ENCODE results near the gene SLC5A1.
A peak's percentile ranks its signal among the peaks of the same experiment; 100 is the strongest.

SLC5A1 gene

DNA sequence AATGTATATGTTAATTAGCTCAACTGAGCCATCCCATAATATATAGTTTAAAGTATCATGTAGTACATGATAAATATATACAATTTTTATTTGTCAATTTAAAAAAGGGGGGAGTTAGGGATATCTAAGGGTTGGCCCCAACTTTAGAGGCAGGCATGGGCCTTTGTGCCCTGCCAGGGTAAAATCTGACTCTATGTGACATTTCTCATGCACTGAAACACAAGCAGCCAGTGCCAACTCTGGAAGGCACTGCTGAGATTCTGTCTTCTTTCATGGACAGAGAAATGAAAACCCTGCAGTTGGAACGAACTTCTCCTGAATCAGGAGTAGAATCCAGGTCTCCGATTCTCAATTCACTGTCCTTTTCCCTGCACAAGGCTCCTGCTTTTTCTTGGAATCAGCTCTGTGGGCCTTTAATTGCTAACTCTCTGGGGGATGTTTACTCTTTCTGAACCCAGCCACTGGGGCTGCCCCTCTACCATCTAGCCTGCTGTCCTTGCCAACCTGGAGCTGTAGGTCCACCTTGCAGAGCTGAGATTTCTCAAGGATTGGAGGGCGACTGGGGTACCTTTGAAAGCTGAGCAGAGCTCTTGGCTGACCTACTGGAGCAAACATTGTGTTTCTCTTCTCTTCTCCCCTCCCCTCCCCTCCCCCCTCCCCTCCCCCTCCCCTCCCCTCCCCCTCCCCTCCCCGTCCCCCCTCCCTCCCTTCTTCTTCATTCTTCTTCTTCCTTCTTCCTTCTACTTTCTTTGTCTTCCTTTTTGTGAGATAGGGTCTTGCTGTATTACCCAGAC lies 26.7 kb downstream of the SLC5A1 start:
- no peak overlapping the region for H3K4me3 Mint-ChIP-seq
- no peak for ATAC-seq
- no peaks in the 10 kb centered on the region for H3K36me3 Mint-ChIP-seq
- no peak overlapping the region for H3K27ac Mint-ChIP-seq
- H3K9me3 Mint-ChIP-seq = no peaks in the 10 kb centered on the region
- DNase-seq (ENCODE audit: low spot score in 2 of 2) = no peak
- H3K4me1 Mint-ChIP-seq = no peaks in the 10 kb centered on the region

- Mint-ChIP-seq H3K36me3 (no peaks in the 10 kb centered on the region), H3K4me1 (no peaks in the 10 kb centered on the region), H3K4me3 (no peak overlapping the region), H3K9me3 (no peaks in the 10 kb centered on the region), H3K27ac (no peak overlapping the region)
- no peak for ATAC-seq
- no peak for DNase-seq (ENCODE audit: low spot score in 2 of 2)
Observed at GRCh38 chr22:32073262-32073661, 30.2 kb downstream of the SLC5A1 start.

- Mint-ChIP-seq H3K27ac (peak overlapping the region; percentile 12), H3K36me3 (no peaks in the 10 kb centered on the region), H3K4me3 (no peak overlapping the region), H3K4me1 (no peaks in the 10 kb centered on the region), H3K9me3 (no peaks in the 10 kb centered on the region)
- DNase-seq (ENCODE audit: low spot score in 2 of 2) = no peak
- ATAC-seq = no peak
Observed at GRCh38 chr22:32073823-32074380, 30.8 kb downstream of the SLC5A1 start.

- Mint-ChIP-seq H3K27ac (no peak overlapping the region), H3K36me3 (no peaks in the 10 kb centered on the region), H3K4me3 (no peak overlapping the region), H3K4me1 (no peaks in the 10 kb centered on the region), H3K9me3 (no peaks in the 10 kb centered on the region)
- ATAC-seq (no peak), DNase-seq (ENCODE audit: low spot score in 2 of 2) (no peak)
Observed at GRCh38 chr22:32075997-32076760, 33.1 kb downstream of the SLC5A1 start.

- DNase-seq (ENCODE audit: low spot score in 2 of 2) (no peak), ATAC-seq (no peak)
- Mint-ChIP-seq H3K9me3 (no peaks in the 10 kb centered on the region), H3K4me3 (no peak overlapping the region), H3K27ac (no peak overlapping the region), H3K4me1 (no peaks in the 10 kb centered on the region), H3K36me3 (no peaks in the 10 kb centered on the region)
Observed at GRCh38 chr22:32076761-32077084, 33.7 kb downstream of the SLC5A1 start.

DNA sequence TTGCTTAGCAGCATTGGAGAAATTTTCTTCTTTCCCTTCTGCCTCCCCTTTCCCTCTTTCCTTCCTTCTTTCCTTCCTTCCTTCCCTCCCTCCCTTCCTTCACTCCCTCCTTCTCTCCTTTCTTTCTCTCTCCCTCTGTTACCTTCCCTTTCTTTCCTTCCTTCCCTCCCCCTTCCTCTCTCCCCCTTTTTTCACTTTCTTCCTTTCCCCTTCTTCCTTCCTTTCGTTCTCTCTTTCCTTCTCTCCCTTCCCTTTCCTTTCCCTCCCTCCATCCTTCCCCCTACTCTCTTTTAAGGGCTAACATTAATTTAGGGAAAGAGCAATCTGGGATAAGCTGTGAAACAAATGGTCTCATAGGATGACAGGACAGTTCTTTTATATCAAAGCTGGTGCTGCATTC lies 34.1 kb downstream of the SLC5A1 start:
- DNase-seq (ENCODE audit: low spot score in 2 of 2) (no peak), ATAC-seq (no peak)
- H3K36me3 Mint-ChIP-seq = no peaks in the 10 kb centered on the region
- H3K9me3 Mint-ChIP-seq = no peaks in the 10 kb centered on the region
- H3K4me1 Mint-ChIP-seq = no peaks in the 10 kb centered on the region
- no peak overlapping the region for H3K27ac Mint-ChIP-seq
- no peak overlapping the region for H3K4me3 Mint-ChIP-seq

DNA sequence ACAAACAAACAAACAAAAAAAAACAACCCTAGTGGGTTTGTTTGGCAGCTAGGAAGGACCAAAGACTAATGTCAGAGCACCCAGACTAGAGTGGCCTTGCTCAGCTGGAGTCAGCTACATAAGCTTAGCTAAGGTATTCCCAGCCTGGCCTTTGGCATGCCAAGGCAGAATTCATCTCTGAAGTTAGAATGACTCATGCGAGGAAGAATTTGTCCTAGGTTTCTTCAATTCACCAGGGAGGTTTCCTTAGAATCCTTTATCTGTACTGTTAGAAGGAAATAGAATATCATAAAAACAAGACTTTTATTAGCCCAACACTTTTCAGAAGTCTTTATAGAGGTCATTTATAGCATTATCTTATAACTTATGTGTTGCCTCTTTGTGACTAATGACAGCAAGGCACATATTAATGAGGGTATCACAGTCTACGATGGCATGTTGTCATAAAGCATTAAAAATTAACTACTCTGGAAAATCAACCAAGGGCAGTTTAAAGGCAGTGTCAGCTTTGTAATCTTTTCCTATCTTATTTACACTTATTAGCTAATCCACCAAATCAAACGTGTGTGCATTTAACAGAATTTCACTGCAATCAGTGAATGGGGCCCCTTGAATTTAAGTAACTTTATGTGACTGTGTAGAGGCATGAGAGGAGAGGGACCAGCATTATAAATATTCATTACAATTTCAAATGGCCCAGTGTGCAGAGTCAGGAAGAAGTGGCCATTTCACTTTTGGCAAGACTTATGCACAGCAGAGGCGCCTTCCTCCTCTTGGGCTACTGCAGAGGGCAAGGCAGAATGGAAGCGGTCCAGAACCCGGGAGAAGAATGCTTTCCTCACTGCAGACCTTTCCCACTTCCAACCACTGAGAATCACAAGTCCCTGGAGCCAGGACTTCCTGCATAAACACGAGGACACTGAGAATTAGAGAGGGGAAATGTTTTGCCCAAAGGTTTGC lies 36.3 kb downstream of the SLC5A1 start:
- ATAC-seq (no peak), DNase-seq (ENCODE audit: low spot score in 2 of 2) (no peak)
- Mint-ChIP-seq H3K4me3 (no peak overlapping the region), H3K27ac (no peak overlapping the region), H3K36me3 (no peaks in the 10 kb centered on the region), H3K9me3 (no peaks in the 10 kb centered on the region), H3K4me1 (peaks cover 5% of the 10 kb centered on the region)

DNA sequence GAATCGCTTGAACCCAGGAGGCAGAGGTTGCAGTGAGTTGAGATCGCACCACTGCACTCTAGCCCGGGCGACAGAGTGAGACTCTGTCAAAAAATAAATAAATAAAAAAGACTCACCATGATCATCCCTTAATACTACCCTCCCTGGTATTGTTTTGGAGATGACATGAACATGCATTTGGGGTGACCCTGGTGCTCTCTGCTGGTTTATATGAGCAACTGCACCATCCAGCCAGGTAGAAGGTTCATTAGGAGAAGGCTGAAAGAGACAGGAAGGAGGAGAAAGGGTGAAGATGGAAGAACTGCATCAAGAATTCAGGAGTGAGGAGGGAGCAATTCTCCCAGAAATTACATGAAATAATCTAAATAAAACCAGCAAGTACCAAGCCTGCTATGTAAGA lies 37.8 kb downstream of the SLC5A1 start:
- DNase-seq (ENCODE audit: low spot score in 2 of 2) (no peak), ATAC-seq (peak; percentile 58)
- no peaks in the 10 kb centered on the region for H3K36me3 Mint-ChIP-seq
- H3K27ac Mint-ChIP-seq = no peak overlapping the region
- no peaks in the 10 kb centered on the region for H3K9me3 Mint-ChIP-seq
- no peak overlapping the region for H3K4me3 Mint-ChIP-seq
- H3K4me1 Mint-ChIP-seq = peaks cover 5% of the 10 kb centered on the region

GRCh38 chr22:32082331-32082730 lies 39.3 kb downstream of the SLC5A1 start:
- Mint-ChIP-seq H3K9me3 (no peaks in the 10 kb centered on the region), H3K27ac (no peak overlapping the region), H3K36me3 (no peaks in the 10 kb centered on the region), H3K4me3 (no peak overlapping the region), H3K4me1 (peaks cover 5% of the 10 kb centered on the region)
- DNase-seq (ENCODE audit: low spot score in 2 of 2) = no peak
- no peak for ATAC-seq

DNA sequence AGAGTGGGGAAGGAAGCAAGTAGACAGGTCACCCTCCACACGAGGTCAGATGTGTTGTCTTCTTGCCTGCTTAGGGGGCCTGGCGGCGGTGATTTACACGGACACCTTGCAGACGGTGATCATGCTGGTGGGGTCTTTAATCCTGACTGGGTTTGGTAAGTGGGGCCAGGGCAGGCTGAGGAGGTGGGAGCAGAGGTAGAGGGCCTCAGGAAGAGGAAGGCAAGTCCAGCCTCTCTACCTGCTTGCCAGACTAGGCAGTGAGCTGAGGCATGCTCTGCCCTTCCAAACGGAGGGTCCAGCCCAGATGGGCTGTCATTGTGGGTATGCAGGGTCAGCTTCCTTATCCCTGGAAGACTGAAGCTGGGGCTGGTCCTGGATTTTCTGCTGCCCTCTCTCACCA lies 39.9 kb downstream of the SLC5A1 start:
- Mint-ChIP-seq H3K4me3 (no peak overlapping the region), H3K36me3 (no peaks in the 10 kb centered on the region), H3K9me3 (no peaks in the 10 kb centered on the region), H3K27ac (no peak overlapping the region), H3K4me1 (peaks cover 5% of the 10 kb centered on the region)
- ATAC-seq = no peak
- DNase-seq (ENCODE audit: low spot score in 2 of 2) = no peak

GRCh38 chr22:32083814-32084213 lies 40.8 kb downstream of the SLC5A1 start:
- H3K4me3 Mint-ChIP-seq = no peak overlapping the region
- H3K27ac Mint-ChIP-seq = no peak overlapping the region
- peaks cover 5% of the 10 kb centered on the region for H3K4me1 Mint-ChIP-seq
- no peaks in the 10 kb centered on the region for H3K36me3 Mint-ChIP-seq
- H3K9me3 Mint-ChIP-seq = no peaks in the 10 kb centered on the region
- ATAC-seq (no peak), DNase-seq (ENCODE audit: low spot score in 2 of 2) (no peak)

GRCh38 chr22:32088084-32088483 lies 45.0 kb downstream of the SLC5A1 start:
- DNase-seq (ENCODE audit: low spot score in 2 of 2) (no peak), ATAC-seq (no peak)
- Mint-ChIP-seq H3K4me3 (no peak overlapping the region), H3K9me3 (no peaks in the 10 kb centered on the region), H3K36me3 (no peaks in the 10 kb centered on the region), H3K27ac (no peak overlapping the region), H3K4me1 (no peaks in the 10 kb centered on the region)

DNA sequence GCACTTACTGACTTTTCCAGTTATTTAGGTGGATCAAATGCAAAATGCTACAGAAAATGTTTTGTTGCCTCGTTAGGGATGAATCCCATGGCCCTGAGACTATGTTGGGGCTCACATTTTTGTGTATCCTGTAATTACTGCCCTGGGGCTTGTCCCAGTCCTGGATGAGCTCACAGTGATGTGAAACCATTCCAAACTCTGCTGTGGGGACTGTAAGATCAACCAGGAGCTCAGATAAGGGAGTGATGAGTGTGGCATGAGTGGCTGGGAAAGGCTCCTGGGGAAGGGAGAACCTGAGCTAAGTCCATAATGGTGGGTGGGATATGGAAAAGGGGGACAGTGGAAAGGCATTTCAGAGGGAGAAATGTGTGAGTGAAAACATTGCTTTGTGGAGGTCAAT lies 54.0 kb downstream of the SLC5A1 start:
- DNase-seq (ENCODE audit: low spot score in 2 of 2) = no peak

GRCh38 chr22:32097881-32098499 lies 54.9 kb downstream of the SLC5A1 start:
- H3K36me3 Mint-ChIP-seq = no peaks in the 10 kb centered on the region
- no peak overlapping the region for H3K4me3 Mint-ChIP-seq
- ATAC-seq = no peak
- peaks cover 9% of the 10 kb centered on the region for H3K4me1 Mint-ChIP-seq
- no peak overlapping the region for H3K27ac Mint-ChIP-seq
- DNase-seq (ENCODE audit: low spot score in 2 of 2) = no peak
- H3K9me3 Mint-ChIP-seq = no peaks in the 10 kb centered on the region

More for the DNA sequence above, 54.0 kb downstream of the SLC5A1 start:
- Mint-ChIP-seq H3K36me3 (no peaks in the 10 kb centered on the region), H3K4me3 (no peak overlapping the region), H3K9me3 (no peaks in the 10 kb centered on the region), H3K4me1 (peaks cover 9% of the 10 kb centered on the region), H3K27ac (no peak overlapping the region)
- ATAC-seq = no peak

- no peak for DNase-seq (ENCODE audit: low spot score in 2 of 2)
- H3K36me3 Mint-ChIP-seq = no peaks in the 10 kb centered on the region
- no peak overlapping the region for H3K27ac Mint-ChIP-seq
- H3K4me3 Mint-ChIP-seq = no peak overlapping the region
- no peaks in the 10 kb centered on the region for H3K9me3 Mint-ChIP-seq
- no peak for ATAC-seq
- no peaks in the 10 kb centered on the region for H3K4me1 Mint-ChIP-seq
Observed at GRCh38 chr22:32100711-32101110, 57.6 kb downstream of the SLC5A1 start.

Measured in stimulated activated effector memory CD8-positive, alpha-beta T cell treated with anti-CD3 and anti-CD28 coated beads, Interleukin-12 subunit alpha, Interleukin-12 subunit beta, amount 100 ng/mL, for 72 hours (primary cell).